ENCODE results near the gene GBP5.

GBP5 gene

GRCh38 chr1:89276690-89277089 is 4.0 kb upstream of the GBP5 start:
- no peaks in the 10 kb centered on the region for H3K27me3 ChIP-seq (replicated peaks; ENCODE audit: insufficient read depth, low read length)
- H3K9me2 ChIP-seq (replicated peaks; ENCODE audit: insufficient read depth, low read length): no peaks in the 10 kb centered on the region; the same call in 1 of the 2 replicates
- no peaks in the 10 kb centered on the region for H3F3A ChIP-seq (ENCODE audit: insufficient read depth, low read length)
- H2AFZ ChIP-seq (ENCODE audit: low read length): no peak overlapping the region
- no peak for DNase-seq
- no peaks in the 10 kb centered on the region for H3K9me3 ChIP-seq (replicated peaks; ENCODE audit: insufficient read depth, low read length)
- H3K27ac ChIP-seq (ENCODE audit: low read length): no peak overlapping the region
- no peak overlapping the region for H3K9ac ChIP-seq (ENCODE audit: low read length)
- no peak overlapping the region for H3K4me2 ChIP-seq (ENCODE audit: low read depth, low read length)
- H4K20me1 ChIP-seq (ENCODE audit: insufficient read depth, low read length): no peaks in the 10 kb centered on the region
- H3K4me3 ChIP-seq (ENCODE audit: low read length): no peak overlapping the region
- no peak for TF ChIP-seq EZH2 (optimal IDR thresholded peaks at IDR 0.05; ENCODE audit: low read depth, low read length)
- no peak for TF ChIP-seq EZH2phosphoT487 (IDR thresholded peaks at IDR 0.05; ENCODE audit: low read length)
- TF ChIP-seq CTCF (IDR thresholded peaks at IDR 0.05; ENCODE audit: low read length): no peak
- H3K4me1 ChIP-seq (ENCODE audit: low read length): no peaks in the 10 kb centered on the region
- no peaks in the 10 kb centered on the region for H3K79me2 ChIP-seq (ENCODE audit: low read length)
- no peaks in the 10 kb centered on the region for H3K36me3 ChIP-seq (replicated peaks; ENCODE audit: insufficient read depth, low read length)

- H3K4me1 ChIP-seq (ENCODE audit: low read length): no peaks in the 10 kb centered on the region
- no peaks in the 10 kb centered on the region for H3F3A ChIP-seq (ENCODE audit: insufficient read depth, low read length)
- H3K4me2 ChIP-seq (ENCODE audit: low read depth, low read length): no peak overlapping the region
- H3K9ac ChIP-seq (ENCODE audit: low read length): no peak overlapping the region
- no peaks in the 10 kb centered on the region; the same call in 1 of the 2 replicates for H3K9me2 ChIP-seq (replicated peaks; ENCODE audit: insufficient read depth, low read length)
- H3K27me3 ChIP-seq (replicated peaks; ENCODE audit: insufficient read depth, low read length): no peaks in the 10 kb centered on the region
- DNase-seq: no peak
- H3K27ac ChIP-seq (ENCODE audit: low read length): no peak overlapping the region
- H3K36me3 ChIP-seq (replicated peaks; ENCODE audit: insufficient read depth, low read length): no peaks in the 10 kb centered on the region
- TF ChIP-seq CTCF (IDR thresholded peaks at IDR 0.05; ENCODE audit: low read length) (no peak), EZH2 (optimal IDR thresholded peaks at IDR 0.05; ENCODE audit: low read depth, low read length) (no peak), EZH2phosphoT487 (IDR thresholded peaks at IDR 0.05; ENCODE audit: low read length) (no peak)
- no peaks in the 10 kb centered on the region for H3K9me3 ChIP-seq (replicated peaks; ENCODE audit: insufficient read depth, low read length)
- H4K20me1 ChIP-seq (ENCODE audit: insufficient read depth, low read length): no peaks in the 10 kb centered on the region
- no peak overlapping the region for H3K4me3 ChIP-seq (ENCODE audit: low read length)
- no peaks in the 10 kb centered on the region for H3K79me2 ChIP-seq (ENCODE audit: low read length)
- H2AFZ ChIP-seq (ENCODE audit: low read length): no peak overlapping the region
Measured at GRCh38 chr1:89274411-89274857, 1.8 kb upstream of the GBP5 start.

GRCh38 chr1:89273324-89273778 is 691 bp upstream of the GBP5 start:
- Histone ChIP-seq H3K79me2 (ENCODE audit: low read length) (no peaks in the 10 kb centered on the region), H3K4me1 (ENCODE audit: low read length) (no peaks in the 10 kb centered on the region), H3K9ac (ENCODE audit: low read length) (no peak overlapping the region), H4K20me1 (ENCODE audit: insufficient read depth, low read length) (no peaks in the 10 kb centered on the region), H3K36me3 (replicated peaks; ENCODE audit: insufficient read depth, low read length) (no peaks in the 10 kb centered on the region), H2AFZ (ENCODE audit: low read length) (no peak overlapping the region), H3K9me3 (replicated peaks; ENCODE audit: insufficient read depth, low read length) (no peaks in the 10 kb centered on the region), H3K27ac (ENCODE audit: low read length) (no peak overlapping the region), H3K9me2 (replicated peaks; ENCODE audit: insufficient read depth, low read length) (no peaks in the 10 kb centered on the region; the same call in 1 of the 2 replicates), H3K27me3 (replicated peaks; ENCODE audit: insufficient read depth, low read length) (no peaks in the 10 kb centered on the region), H3K4me2 (ENCODE audit: low read depth, low read length) (no peak overlapping the region), H3K4me3 (ENCODE audit: low read length) (no peak overlapping the region), H3F3A (ENCODE audit: insufficient read depth, low read length) (no peaks in the 10 kb centered on the region)
- DNase-seq: no peak
- TF ChIP-seq EZH2 (optimal IDR thresholded peaks at IDR 0.05; ENCODE audit: low read depth, low read length): no peak
- TF ChIP-seq CTCF (IDR thresholded peaks at IDR 0.05; ENCODE audit: low read length): no peak

All from MM.1S (cell line).